ENCODE measurements around the gene HSPG2.
A peak's percentile ranks its signal among the peaks of the same experiment; 100 is the strongest.

The HSPG2 gene

DNA sequence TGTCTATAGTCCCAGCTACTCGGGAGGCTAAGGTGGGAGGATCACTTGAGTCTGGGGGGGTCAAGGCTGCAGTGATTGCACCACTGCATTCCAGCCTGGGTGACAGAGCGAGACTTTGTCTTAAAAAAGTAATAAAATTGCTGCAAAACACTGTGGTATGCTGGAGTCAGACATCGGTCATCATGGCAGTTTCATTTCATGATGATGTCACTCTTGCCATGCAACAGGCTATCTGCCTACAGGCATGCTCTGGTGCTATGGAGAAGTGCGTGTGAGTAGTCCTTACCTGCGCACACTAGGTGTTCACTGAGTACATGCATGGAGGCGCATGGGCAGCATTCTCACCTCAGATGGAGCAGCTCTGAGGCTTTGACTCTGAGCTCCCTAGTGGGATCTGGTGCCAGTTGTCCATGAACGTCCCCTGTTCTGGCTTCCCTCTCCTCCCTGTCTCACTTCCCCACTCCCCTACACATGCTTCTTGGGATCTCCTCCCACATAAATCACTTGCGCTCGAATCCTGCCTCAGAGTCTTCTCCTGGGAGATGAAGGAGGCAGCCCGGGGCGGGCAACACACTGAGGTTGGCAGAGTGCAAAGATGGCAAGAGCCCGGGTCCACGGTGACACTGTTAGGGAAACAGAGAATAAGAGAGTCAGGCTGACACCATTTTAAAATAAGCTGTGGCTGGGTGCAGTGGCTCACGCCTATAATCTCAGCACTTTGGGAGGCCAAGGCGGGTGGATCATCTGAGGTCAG, 29.3 kb upstream of the HSPG2 start:
- FAIRE-seq (no peak), DNase-seq (ENCODE audit: insufficient read length, low spot score) (no peak)
- no peak for TF ChIP-seq POU2F2 (IDR thresholded peaks at IDR 0.05; ENCODE audit: low read depth, low read length)
- TF ChIP-seq PAX5 (IDR thresholded peaks at IDR 0.05; ENCODE audit: insufficient read depth, low read length, severe bottlenecking) = no peak
- TF ChIP-seq TAF1 (IDR thresholded peaks at IDR 0.05; ENCODE audit: low read depth, low read length) = no peak

DNA sequence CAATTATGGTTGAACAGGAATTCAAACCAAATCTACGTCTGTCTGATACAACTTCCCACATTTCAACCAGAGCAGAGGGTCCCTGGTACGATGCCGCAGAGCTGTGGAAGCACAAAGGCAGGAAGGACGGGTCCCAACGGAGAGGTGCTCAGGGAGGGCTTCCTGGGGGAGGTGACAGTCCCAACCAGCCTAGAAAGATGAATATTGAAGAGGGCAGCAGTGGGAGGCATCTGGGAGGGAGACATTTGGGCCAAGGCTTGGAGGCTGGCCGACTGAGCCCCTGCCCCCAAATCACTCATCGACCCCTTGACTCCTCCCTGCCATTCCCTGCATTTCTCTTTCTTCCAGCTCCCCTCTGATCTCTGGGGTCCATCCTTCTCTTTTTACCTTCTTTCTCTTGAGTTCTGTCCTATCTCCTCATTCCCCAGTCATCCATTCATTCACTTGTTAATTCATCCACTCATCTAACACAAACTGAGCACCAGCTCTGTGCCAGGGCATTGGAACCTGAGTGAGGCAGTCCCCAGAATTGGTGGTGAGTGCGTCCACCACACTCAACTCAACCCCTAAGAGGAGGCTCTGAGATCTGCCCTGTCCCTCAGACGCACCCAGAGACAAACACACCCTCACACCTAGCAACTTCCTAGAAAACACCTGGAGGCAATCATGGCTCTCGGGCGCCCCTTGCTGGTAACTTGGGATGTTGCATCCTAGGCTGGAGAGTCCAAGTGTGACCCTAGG, 26.5 kb upstream of the HSPG2 start:
- TF ChIP-seq POLR2A (IDR thresholded peaks at IDR 0.05; ENCODE audit: low read depth, low read length) (no peak), PAX5 (IDR thresholded peaks at IDR 0.05; ENCODE audit: insufficient read depth, low read length, severe bottlenecking) (no peak), POLR2AphosphoS5 (IDR thresholded peaks at IDR 0.05; ENCODE audit: low read depth, low read length) (no peak), SPI1 (IDR thresholded peaks at IDR 0.05; ENCODE audit: low read depth, low read length) (no peak), TAF1 (IDR thresholded peaks at IDR 0.05; ENCODE audit: low read depth, low read length) (no peak), POU2F2 (IDR thresholded peaks at IDR 0.05; ENCODE audit: low read depth, low read length) (no peak)
- FAIRE-seq = peak; percentile 90
- peak; percentile 63 for DNase-seq (ENCODE audit: insufficient read length, low spot score)

DNA sequence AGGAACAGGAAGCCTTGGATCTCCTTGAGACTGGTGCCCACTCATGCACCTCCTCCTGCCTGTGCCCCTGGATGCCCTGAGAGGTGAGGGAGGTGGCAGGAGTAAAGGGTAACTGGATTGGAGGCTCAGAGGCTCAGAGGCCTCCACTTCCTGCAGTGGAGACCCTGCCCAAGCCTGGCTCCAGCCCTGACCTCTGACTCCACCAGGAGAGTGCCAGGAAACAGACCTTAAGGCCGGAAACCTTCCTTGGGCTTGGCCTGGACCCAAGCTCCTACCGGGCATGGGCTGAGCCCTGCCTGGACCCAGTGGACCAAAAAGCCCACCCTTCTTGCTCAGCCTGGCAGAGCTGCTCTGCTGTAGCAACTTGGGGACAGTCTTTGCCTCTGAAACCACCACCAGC, 24.7 kb upstream of the HSPG2 start:
- FAIRE-seq (no peak), DNase-seq (ENCODE audit: insufficient read length, low spot score) (no peak)
- TF ChIP-seq POLR2A (IDR thresholded peaks at IDR 0.05; ENCODE audit: low read depth, low read length) = no peak
- TF ChIP-seq TAF1 (IDR thresholded peaks at IDR 0.05; ENCODE audit: low read depth, low read length) = no peak
- TF ChIP-seq SPI1 (IDR thresholded peaks at IDR 0.05; ENCODE audit: low read depth, low read length) = no peak
- no peak for TF ChIP-seq POU2F2 (IDR thresholded peaks at IDR 0.05; ENCODE audit: low read depth, low read length)
- no peak for TF ChIP-seq PAX5 (IDR thresholded peaks at IDR 0.05; ENCODE audit: insufficient read depth, low read length, severe bottlenecking)
- TF ChIP-seq POLR2AphosphoS5 (IDR thresholded peaks at IDR 0.05; ENCODE audit: low read depth, low read length) = no peak

DNA sequence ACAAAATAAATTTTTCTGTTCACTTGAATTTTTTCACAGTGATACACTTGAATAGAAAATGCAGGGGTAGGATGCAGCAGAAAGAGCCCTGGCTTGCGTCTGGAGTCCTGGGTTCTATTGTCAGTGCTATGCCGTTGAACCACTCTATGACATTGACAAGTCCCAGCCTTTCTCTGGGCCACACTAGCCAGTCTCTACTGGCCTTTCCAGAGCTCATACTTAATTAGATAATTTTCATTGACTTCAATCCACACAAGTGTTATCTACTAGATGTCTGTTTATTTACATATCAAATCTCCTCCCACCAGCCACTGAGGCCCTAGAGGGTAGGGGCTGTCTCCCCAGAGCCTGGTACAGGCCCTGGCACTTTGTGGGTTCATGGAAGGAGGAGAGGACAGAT, 24.2 kb upstream of the HSPG2 start:
- TF ChIP-seq SPI1 (IDR thresholded peaks at IDR 0.05; ENCODE audit: low read depth, low read length) (no peak), POLR2AphosphoS5 (IDR thresholded peaks at IDR 0.05; ENCODE audit: low read depth, low read length) (no peak), PAX5 (IDR thresholded peaks at IDR 0.05; ENCODE audit: insufficient read depth, low read length, severe bottlenecking) (no peak), POLR2A (IDR thresholded peaks at IDR 0.05; ENCODE audit: low read depth, low read length) (no peak), POU2F2 (IDR thresholded peaks at IDR 0.05; ENCODE audit: low read depth, low read length) (no peak), TAF1 (IDR thresholded peaks at IDR 0.05; ENCODE audit: low read depth, low read length) (no peak)
- DNase-seq (ENCODE audit: insufficient read length, low spot score) (no peak), FAIRE-seq (no peak)

DNA sequence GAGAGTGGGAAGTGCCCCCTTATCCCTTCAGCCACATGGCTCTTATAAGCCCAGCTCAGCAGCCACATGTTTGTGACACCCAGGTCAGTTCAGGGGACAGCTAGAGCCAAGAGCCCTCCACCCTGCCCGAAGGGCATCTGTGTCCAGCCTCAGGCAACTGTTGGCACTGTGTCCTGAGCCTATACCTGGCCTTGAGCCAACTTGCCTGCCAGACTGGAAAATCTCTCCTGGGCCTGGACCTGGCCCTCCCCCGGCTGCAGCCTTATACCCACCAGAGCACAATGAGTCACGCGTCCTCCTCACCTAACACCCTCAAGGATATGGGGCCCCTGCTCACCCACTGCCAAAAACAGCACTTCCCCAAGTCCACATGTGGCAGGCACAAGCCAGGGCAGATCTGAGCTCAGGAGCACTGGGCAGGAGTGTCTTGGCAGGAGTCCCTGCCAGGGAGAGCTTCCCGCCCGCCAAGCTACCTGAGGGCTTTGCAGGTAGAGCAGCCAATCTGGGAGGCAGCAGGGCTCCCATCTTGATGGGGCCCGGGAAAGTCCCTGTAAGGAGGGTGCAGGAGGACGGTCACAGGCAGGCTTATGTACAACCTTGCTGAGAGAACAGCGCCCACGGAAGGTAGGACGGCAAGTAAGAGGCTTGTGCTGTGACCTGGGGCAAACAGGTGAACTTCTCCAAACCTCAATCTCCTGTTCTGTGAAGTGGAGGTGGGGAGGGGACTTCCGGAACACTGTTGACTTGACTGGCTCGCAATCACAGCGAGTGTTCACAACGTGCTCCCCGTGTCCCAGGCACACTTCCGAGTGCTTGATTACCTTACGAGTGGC, 19.8 kb upstream of the HSPG2 start:
- 0 out of 2 replicates have a peak, but pooled peaks have one; percentile 3 for TF ChIP-seq SPI1 (IDR thresholded peaks at IDR 0.05; ENCODE audit: low read depth, low read length)
- no peak for TF ChIP-seq PAX5 (IDR thresholded peaks at IDR 0.05; ENCODE audit: insufficient read depth, low read length, severe bottlenecking)
- no peak for TF ChIP-seq POU2F2 (IDR thresholded peaks at IDR 0.05; ENCODE audit: low read depth, low read length)
- TF ChIP-seq TAF1 (IDR thresholded peaks at IDR 0.05; ENCODE audit: low read depth, low read length) = no peak
- DNase-seq (ENCODE audit: insufficient read length, low spot score) (no peak), FAIRE-seq (peak; percentile 79)

DNA sequence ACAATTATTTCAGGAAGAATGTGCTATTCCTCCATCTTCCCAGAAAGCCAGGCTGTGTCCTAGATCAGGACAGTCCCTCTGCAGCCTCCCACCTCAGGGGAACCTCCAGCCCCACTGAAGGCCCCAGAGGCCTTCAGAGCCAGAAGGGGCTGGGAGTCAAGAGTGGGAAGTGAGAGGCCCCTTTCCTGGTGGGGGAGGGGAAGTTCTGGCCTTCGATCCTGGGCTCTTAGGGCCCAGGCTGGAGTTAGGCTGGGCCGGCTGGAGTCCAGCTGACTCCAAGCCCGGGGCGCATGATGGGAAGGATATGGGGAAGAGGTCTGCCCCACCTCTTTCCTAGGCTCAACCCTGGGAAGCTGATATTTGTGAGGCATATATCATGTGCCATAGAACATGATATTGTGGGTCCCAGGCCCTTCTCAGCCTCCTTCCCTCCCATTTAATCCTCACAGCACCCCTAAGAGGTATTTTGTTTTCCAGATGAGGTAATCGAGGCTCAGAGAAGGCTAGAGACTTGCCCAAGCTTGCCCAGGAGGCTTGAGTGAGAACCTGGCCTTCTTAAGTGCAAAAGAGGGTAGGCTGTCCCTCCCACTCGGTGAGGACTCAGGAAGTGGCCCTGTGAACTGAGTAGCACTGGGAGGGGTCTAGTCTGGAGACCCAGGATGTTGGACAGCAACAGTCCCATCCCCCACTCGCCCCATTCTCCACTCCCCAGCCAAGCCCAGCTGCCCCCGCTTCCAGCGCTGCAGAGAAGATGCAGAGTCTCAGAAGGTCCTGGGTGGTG, 18.6 kb upstream of the HSPG2 start:
- DNase-seq (ENCODE audit: insufficient read length, low spot score) (no peak), FAIRE-seq (peak; percentile 58)
- TF ChIP-seq POLR2AphosphoS5 (IDR thresholded peaks at IDR 0.05; ENCODE audit: low read depth, low read length) (no peak), PAX5 (IDR thresholded peaks at IDR 0.05; ENCODE audit: insufficient read depth, low read length, severe bottlenecking) (no peak), POLR2A (IDR thresholded peaks at IDR 0.05; ENCODE audit: low read depth, low read length) (no peak), SPI1 (IDR thresholded peaks at IDR 0.05; ENCODE audit: low read depth, low read length) (no peak), POU2F2 (IDR thresholded peaks at IDR 0.05; ENCODE audit: low read depth, low read length) (no peak)

DNA sequence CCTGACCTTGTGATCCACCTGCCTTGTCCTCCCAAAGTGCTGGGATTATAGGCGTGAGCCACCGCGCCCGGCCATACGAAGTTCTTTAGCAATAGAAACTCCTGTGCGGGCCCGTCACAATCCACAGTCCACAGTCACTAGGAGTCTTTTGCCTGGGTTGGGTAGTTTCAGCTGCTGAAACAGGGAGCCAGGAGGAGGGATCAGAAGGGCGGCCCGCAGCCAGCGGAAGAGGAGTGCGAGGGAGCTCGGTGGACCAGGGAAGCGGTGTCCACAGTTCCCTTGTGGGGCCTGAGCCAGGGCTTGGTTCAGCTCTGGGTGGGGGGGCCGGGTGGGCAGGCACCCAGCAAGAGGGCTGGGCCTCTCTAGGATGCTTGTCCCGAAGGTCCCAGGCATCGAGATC, 17.9 kb upstream of the HSPG2 start:
- FAIRE-seq = no peak
- TF ChIP-seq POLR2AphosphoS5 (IDR thresholded peaks at IDR 0.05; ENCODE audit: low read depth, low read length) (no peak), TAF1 (IDR thresholded peaks at IDR 0.05; ENCODE audit: low read depth, low read length) (no peak), POU2F2 (IDR thresholded peaks at IDR 0.05; ENCODE audit: low read depth, low read length) (no peak), POLR2A (IDR thresholded peaks at IDR 0.05; ENCODE audit: low read depth, low read length) (no peak), PAX5 (IDR thresholded peaks at IDR 0.05; ENCODE audit: insufficient read depth, low read length, severe bottlenecking) (no peak), SPI1 (IDR thresholded peaks at IDR 0.05; ENCODE audit: low read depth, low read length) (no peak)
- no peak for DNase-seq (ENCODE audit: insufficient read length, low spot score)

DNA sequence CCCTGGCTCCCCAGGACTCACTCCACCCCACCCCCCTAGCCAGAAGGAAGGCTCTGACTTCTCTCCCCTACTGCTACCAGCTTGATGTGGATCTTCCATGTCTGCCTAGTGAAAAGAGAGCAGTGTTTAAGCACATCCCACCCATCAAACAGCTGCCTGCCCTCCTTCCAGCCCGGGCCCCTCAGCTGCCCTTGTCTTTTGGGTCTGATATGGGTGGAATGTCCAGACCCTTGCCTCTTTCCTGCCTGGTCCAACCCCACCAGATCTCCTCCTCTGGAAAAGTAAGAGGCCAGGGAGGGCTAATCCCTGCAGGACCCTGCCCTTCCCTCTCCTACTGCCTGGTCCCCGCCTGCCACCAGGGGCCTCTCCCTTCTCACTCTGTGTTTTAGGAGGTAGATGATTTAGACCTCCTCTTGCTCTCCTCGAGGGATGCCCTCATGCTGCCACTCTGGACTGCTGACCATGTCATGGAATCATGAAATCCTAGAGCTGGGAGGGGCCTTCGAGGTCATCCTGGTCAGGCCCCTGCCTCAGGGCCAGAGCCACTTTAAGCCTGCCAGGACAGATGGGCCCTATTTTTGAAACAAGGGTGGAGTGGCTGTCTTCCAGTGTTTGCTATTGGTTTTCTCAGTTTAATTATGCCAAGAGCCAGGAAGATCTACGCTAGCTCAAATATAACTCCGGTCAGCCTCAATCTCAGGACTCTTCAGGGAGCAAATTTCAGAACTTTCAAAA, 15.8 kb upstream of the HSPG2 start:
- DNase-seq (ENCODE audit: insufficient read length, low spot score) (no peak), FAIRE-seq (no peak)
- no peak for TF ChIP-seq POLR2A (IDR thresholded peaks at IDR 0.05; ENCODE audit: low read depth, low read length)
- no peak for TF ChIP-seq POU2F2 (IDR thresholded peaks at IDR 0.05; ENCODE audit: low read depth, low read length)
- TF ChIP-seq POLR2AphosphoS5 (IDR thresholded peaks at IDR 0.05; ENCODE audit: low read depth, low read length) = no peak
- TF ChIP-seq SPI1 (IDR thresholded peaks at IDR 0.05; ENCODE audit: low read depth, low read length) = no peak
- TF ChIP-seq TAF1 (IDR thresholded peaks at IDR 0.05; ENCODE audit: low read depth, low read length) = no peak
- no peak for TF ChIP-seq PAX5 (IDR thresholded peaks at IDR 0.05; ENCODE audit: insufficient read depth, low read length, severe bottlenecking)

Measured in GM12891 (cell line).